ENCODE results near the gene UBE2S. TPM values are rescaled to one million over a fixed set of nuclear protein-coding genes. Genes with fewer than 3 reads are reported as not detected.

UBE2S gene
- total RNA-seq, 1 experiment from 2014 or later = 279 TPM

- Mint-ChIP-seq H3K4me3 (ENCODE audit: unreplicated experiment) (no peak overlapping the region), H3K9me3 (ENCODE audit: unreplicated experiment) (no peaks in the 10 kb centered on the region), H3K27ac (ENCODE audit: unreplicated experiment) (no peak overlapping the region), H3K27me3 (ENCODE audit: insufficient read depth, unreplicated experiment) (no peaks in the 10 kb centered on the region), H3K36me3 (ENCODE audit: insufficient read depth, unreplicated experiment) (peaks cover 23% of the 10 kb centered on the region), H3K4me1 (ENCODE audit: low read depth, unreplicated experiment) (peaks cover 19% of the 10 kb centered on the region)
- no peak for TF ChIP-seq CTCF (IDR thresholded peaks at IDR 0.05; ENCODE audit: insufficient read depth in 1 of 2, low read depth in 1 of 2, low read length in 1 of 2, severe bottlenecking in 1 of 2, unreplicated experiment in 1 of 2)
- ChIA-PET POLR2A (no interaction called here), CTCF (no interaction called here)
- Histone ChIP-seq H3K27me3 (replicated peaks; ENCODE audit: control insufficient read depth, insufficient read depth, low read length) (no peaks in the 10 kb centered on the region), H3K4me1 (peaks cover 31% of the 10 kb centered on the region), H3K4me3 (ENCODE audit: low read depth, low read length) (no peak overlapping the region), H3K9me3 (no peaks in the 10 kb centered on the region), H3K36me3 (ENCODE audit: control insufficient read depth, insufficient read depth, low read length) (peaks cover 2% of the 10 kb centered on the region; the same call in 1 of the 2 replicates)
- no peak for DNase-seq
- intact Hi-C loops (cut with micrococcal nuclease; ENCODE audit: unreplicated experiment) = no loop called here
- BruUV-seq (replicated peaks) = no TSS peak
These were observed 28.4 kb downstream of the UBE2S start for GRCh38 chr19:55379174-55379573.

- H3K27ac Mint-ChIP-seq (ENCODE audit: unreplicated experiment) = no peak overlapping the region
- H3K36me3 Mint-ChIP-seq (ENCODE audit: insufficient read depth, unreplicated experiment) = peaks cover 30% of the 10 kb centered on the region
- Histone ChIP-seq H3K36me3 (ENCODE audit: control insufficient read depth, insufficient read depth, low read length) (peaks cover 2% of the 10 kb centered on the region; the same call in 1 of the 2 replicates), H3K4me3 (ENCODE audit: low read depth, low read length) (no peak overlapping the region), H3K9me3 (no peaks in the 10 kb centered on the region), H3K4me1 (peaks cover 37% of the 10 kb centered on the region), H3K27me3 (replicated peaks; ENCODE audit: control insufficient read depth, insufficient read depth, low read length) (no peaks in the 10 kb centered on the region)
- no peak overlapping the region for H3K4me3 Mint-ChIP-seq (ENCODE audit: unreplicated experiment)
- no peak for DNase-seq
- no TSS peak for BruUV-seq (replicated peaks)
- POLR2A ChIA-PET = interaction anchor here (0.6 kb wide), 1 partner anchor 769 kb away, joined by 3 read pairs; no protein-coding TSS in a partner anchor
- peaks cover 25% of the 10 kb centered on the region for H3K4me1 Mint-ChIP-seq (ENCODE audit: low read depth, unreplicated experiment)
- CTCF ChIA-PET = interaction anchor here (1.3 kb wide), 1 partner anchor 64 kb away, joined by 3 read pairs; no protein-coding TSS in a partner anchor
- no peak for TF ChIP-seq CTCF (IDR thresholded peaks at IDR 0.05; ENCODE audit: insufficient read depth in 1 of 2, low read depth in 1 of 2, low read length in 1 of 2, severe bottlenecking in 1 of 2, unreplicated experiment in 1 of 2)
- intact Hi-C loops (cut with micrococcal nuclease; ENCODE audit: unreplicated experiment) = no loop called here
- no peaks in the 10 kb centered on the region for H3K9me3 Mint-ChIP-seq (ENCODE audit: unreplicated experiment)
- no peaks in the 10 kb centered on the region for H3K27me3 Mint-ChIP-seq (ENCODE audit: insufficient read depth, unreplicated experiment)
These were observed 30.0 kb downstream of the UBE2S start for GRCh38 chr19:55377356-55378131.

GRCh38 chr19:55376241-55376933 lies 31.2 kb downstream of the UBE2S start, which contains the start of gene TMEM190:
TSS of gene TMEM190 (plus strand) at chr19:55376826. CDS start at chr19:55376854, 28 bp downstream.
- intact Hi-C loops (cut with micrococcal nuclease; ENCODE audit: unreplicated experiment) = no loop called here

More at GRCh38 chr19:55376241-55376933, 31.2 kb downstream of the UBE2S start, which contains the start of gene TMEM190:
- H3K27me3 ChIP-seq (replicated peaks; ENCODE audit: control insufficient read depth, insufficient read depth, low read length) = no peaks in the 10 kb centered on the region; the same call in 1 of the 2 replicates
- Mint-ChIP-seq H3K27ac (ENCODE audit: unreplicated experiment) (peak within 1 kb of the TSS; percentile 75), H3K4me1 (ENCODE audit: low read depth, unreplicated experiment) (peaks cover 22% of the 10 kb centered on the region), H3K27me3 (ENCODE audit: insufficient read depth, unreplicated experiment) (no peaks in the 10 kb centered on the region), H3K36me3 (ENCODE audit: insufficient read depth, unreplicated experiment) (peaks cover 38% of the 10 kb centered on the region), H3K4me3 (ENCODE audit: unreplicated experiment) (peak within 1 kb of the TSS; percentile 29), H3K9me3 (ENCODE audit: unreplicated experiment) (no peaks in the 10 kb centered on the region)
- no peak within 1 kb of the TSS for H3K4me3 ChIP-seq (ENCODE audit: low read depth, low read length)
- 0 out of 2 replicates have a peak, but pooled peaks cover 2% of the 10 kb centered on the region for H3K36me3 ChIP-seq (ENCODE audit: control insufficient read depth, insufficient read depth, low read length)
- CTCF ChIA-PET = no interaction called here
- H3K4me1 ChIP-seq = peaks cover 36% of the 10 kb centered on the region
- TF ChIP-seq CTCF (IDR thresholded peaks at IDR 0.05; ENCODE audit: insufficient read depth in 1 of 2, low read depth in 1 of 2, low read length in 1 of 2, severe bottlenecking in 1 of 2, unreplicated experiment in 1 of 2) = no peak
- no peaks in the 10 kb centered on the region for H3K9me3 ChIP-seq
- peak in 1 of 2 experiments; percentile 55 for DNase-seq
- no TSS peak for BruUV-seq (replicated peaks)
- POLR2A ChIA-PET = interaction anchor here (0.6 kb wide), 1 partner anchor 31 kb away, joined by 3 read pairs; no protein-coding TSS in a partner anchor

All from Caco-2 (cell line).